Fibroblast of mammary gland (primary cell): ENCODE results near the gene NT5DC2.
"Not testable (repeated sequence)": the region's sequence is repeated elsewhere in the genome, so short reads cannot be mapped to it uniquely, and the experiment has no call there.

Experiments
- DNase-seq: peaks from one replicate; pipeline ENCODE4 v3.0.0-alpha.2; 2010; ENCODE audit warnings: low read depth
- H3K4me3 ChIP-seq: 2 replicates; pipeline ENCODE4 v1.5.1; 2011; ENCODE audit warnings: low read depth, mild to moderate bottlenecking, low read length, moderate library complexity; ENCODE audit not compliant: control insufficient read depth
- TF ChIP-seq, protein P1 (sequence below): conservative IDR thresholded peaks from 2 replicates; pipeline ENCODE4 v1.5.1; 2011; ENCODE audit warnings: low read depth, low read length, inconsistent platforms; ENCODE audit not compliant: control insufficient read depth, insufficient read depth

Gene NT5DC2

DNA sequence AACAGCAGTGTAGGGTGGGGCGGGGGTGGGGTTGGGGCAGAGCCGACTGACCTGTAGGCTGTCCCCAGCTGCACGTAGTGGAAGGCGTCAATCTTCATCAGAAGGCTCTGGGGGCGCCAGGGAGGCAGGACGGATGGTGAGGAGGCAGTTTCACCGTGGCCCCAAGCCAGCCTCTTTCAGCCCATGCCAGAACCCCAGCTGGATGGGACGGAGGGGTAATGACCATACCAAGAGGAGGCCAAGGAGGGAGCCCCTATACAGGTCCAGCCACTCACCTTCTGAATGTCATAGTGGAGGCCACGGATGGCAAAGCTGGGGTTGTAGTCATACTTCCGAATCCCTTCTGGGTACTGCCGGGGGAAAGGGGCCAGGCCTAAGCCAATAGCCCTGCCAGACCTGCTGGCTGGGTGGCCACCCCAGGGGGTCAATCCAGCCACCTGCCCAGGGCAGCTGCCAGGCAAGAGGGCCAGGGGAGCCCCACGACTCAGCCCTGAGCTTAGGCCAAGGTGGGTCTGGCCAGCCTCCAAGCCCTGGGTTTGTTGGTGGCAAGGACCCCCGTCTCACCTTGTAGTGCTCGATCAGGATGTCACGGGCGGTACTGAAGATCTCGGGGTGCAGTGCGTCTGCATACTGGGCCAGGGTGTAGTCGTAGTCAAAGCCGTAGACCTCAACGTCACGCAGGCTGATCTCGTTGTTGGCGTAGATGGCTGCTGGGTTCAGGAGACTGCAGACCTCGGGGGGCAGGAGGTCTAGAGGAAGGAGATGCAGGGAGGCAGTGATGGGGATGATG lies 4.9 kb downstream of the NT5DC2 start:
- H3K4me3 ChIP-seq, result no peak overlapping the region
- no peak for DNase-seq
- TF ChIP-seq, protein P1, sequence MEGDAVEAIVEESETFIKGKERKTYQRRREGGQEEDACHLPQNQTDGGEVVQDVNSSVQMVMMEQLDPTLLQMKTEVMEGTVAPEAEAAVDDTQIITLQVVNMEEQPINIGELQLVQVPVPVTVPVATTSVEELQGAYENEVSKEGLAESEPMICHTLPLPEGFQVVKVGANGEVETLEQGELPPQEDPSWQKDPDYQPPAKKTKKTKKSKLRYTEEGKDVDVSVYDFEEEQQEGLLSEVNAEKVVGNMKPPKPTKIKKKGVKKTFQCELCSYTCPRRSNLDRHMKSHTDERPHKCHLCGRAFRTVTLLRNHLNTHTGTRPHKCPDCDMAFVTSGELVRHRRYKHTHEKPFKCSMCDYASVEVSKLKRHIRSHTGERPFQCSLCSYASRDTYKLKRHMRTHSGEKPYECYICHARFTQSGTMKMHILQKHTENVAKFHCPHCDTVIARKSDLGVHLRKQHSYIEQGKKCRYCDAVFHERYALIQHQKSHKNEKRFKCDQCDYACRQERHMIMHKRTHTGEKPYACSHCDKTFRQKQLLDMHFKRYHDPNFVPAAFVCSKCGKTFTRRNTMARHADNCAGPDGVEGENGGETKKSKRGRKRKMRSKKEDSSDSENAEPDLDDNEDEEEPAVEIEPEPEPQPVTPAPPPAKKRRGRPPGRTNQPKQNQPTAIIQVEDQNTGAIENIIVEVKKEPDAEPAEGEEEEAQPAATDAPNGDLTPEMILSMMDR, result no peak

DNA sequence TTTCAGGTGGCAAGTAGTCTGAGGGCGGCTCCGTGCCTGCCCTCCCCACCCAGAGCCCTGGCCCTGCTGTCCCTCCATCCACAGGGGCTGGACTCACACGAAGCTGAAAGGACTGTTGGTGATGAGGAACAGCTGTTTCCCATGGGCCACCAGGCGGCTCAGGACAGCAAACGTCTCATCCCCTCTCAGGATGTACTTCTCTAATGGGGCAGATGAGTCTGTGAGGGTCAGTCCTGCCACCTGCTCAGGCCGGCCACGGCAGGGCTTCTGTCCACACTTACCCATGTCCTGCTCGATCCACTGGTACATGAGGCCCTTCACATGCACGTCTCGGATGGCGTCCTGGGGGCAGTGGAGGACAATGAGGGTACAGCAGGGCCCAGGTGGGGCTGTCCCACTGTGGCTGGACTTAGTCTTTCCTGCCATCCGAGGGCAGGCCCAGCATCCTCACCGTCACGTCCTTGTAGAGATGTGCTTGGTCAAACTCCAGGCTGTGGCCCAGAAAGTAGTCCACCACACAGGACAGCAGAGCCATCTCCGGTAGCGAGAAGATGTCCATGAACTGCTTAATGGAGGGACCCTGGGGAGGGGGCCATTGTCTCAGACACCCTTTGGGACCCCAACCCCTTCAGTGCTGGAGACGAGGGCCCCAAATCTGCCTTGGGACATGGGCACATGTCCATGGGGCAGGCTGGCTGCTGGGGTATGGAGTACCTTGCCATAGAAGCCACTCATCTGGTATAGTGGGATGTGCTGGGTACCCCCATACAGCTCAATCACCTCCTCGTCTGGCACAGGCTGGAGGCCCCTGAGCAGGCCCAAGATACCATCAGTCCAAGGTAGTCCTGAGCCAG lies 5.7 kb downstream of the NT5DC2 start:
- TF ChIP-seq, protein P1, result no peak
- DNase-seq, result no peak
- no peak overlapping the region for H3K4me3 ChIP-seq

DNA sequence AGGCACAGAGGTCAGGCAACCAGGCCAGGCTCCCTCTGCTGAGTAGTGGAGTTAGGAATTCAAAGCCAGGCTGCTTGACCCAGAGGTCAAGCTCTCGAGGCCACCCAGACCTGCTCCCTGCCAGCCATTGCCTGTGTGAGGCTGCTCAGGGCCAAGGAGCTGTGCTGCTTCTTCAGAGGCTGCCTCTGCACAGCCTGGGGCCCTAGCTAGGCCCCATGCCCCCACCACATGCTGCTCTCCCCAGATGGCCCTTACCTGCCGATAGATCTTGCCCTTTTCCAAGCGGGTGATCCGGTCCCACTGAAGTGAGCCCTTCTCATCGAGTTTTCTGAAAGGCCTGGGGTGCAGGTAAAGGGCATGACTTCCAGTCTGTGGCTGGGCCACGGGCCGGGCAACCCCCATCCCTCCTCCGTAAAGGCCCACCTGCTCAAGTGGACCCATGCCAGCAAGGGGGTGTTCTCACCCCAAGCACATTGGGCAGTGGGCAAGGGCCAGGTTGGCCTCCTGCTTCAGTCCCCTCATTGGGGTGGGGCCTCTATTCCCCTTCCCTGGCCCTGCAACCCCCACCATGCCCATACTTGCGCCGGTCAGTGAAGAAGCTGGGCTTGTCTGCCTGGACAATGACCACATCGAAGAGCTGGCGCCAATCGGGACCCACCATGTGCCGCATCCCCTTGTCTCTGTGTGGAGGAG lies 6.5 kb downstream of the NT5DC2 start:
- no peak overlapping the region for H3K4me3 ChIP-seq
- DNase-seq, result no peak
- TF ChIP-seq, protein P1, result no peak

DNA sequence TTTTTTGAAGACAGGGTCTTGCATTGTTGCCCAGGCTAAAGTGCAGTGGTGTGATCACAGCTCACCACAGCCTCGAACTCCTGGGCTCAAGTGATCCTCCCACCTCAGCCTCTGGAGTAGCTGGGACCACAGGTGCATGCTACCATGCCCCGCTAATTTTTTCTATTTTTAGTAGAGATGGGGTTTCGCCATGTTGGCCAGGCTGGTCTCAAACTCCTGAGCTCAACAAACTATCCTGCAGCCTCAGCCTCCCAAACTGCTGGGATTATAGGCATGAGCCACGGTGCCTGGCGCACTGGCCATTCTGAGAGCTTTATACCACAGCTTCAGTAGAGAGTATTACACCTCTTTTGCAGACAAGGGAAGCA lies 7.0 kb downstream of the NT5DC2 start:
- not testable (repeated sequence) for DNase-seq, H3K4me3 ChIP-seq

DNA sequence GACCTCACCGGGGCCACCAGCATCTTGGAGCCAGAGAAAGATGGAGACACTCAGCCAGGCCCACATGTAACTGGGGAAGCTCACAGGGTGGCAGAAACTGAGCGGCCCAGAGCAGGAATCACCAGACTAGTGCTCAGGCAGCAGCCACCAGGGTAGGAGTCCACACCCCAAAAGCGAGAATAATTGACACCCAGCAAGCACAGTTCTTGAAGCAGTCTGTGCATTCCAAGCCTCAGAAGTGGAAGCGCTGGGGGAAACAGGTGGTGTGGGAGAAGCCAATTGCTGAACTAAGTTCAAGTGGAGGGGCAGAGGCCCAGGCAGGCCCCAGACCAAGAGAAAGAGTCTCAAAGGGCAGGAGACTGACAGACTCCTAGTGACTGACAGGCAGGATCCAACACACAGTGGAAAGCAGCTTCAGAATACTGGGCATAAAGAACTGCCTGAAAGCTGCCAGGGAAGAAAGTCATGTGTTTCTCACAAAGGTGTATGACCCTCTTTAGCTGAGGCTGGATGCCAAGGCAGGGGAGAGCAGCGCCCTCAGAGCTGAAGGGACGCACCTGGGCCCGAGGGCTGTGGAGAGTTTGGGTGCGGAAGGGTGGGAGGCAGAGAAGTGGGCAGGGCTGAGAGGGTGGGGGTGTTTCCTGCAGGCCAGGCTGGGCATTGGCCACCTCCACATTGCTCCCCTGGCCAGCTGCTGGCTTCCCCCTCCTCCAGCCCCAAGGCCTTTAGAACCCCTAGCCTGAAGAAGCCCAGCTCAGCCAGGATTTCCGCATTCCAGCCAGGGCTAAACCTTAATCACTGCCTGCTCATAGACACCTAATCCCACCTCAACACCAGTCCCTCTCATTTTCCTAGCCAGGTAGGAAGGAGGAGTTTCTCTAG lies 7.7 kb downstream of the NT5DC2 start:
- no peak overlapping the region for H3K4me3 ChIP-seq
- TF ChIP-seq, protein P1, result no peak
- DNase-seq, result no peak

DNA sequence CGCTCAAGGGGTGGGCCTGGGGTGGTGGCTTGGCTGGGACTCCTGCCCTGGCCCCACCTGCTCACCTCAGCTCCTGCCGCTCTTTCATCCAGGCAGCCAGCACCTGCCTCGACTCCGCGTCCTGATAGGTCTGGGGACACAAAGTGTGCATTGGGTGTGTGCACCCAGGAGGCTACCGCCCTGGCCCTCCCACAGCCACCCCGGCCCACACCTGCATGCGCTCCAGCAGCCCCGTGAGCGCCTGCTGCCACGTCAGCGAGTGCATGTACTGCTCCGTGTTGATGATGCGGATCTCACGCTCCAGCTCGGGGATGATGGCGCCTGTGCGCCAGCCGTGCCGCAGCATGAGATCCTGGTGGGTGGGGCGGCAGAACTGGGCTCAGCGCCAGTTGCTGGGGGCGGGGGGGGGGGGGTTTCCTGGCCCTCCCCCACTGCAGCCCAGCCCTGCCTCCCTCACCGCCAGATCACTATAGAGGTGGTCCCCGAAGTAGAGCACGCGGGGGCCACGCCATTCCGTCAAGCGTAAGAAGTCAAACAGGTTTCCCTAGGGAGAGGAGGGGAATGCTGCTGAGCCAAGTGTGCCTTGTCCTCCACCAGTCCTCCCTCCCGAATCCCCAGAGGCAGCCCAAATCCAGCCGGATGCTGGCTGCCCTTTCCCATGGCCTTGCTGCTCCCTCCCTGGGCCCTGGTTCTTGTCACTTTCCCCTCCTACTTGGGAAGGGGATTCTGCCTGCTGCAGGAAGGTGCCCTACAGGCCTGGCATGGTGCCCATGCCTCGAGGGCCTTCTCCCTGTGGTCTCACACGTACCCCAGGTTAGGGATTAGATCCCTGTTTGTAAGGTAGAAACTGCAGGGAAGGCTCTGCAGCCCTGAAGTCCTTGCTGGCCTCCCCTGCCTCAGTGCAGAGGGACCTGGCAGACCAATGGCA lies 8.6 kb downstream of the NT5DC2 start:
- DNase-seq, result no peak
- TF ChIP-seq, protein P1, result no peak

More for the DNA sequence above, 8.6 kb downstream of the NT5DC2 start:
- no peak overlapping the region for H3K4me3 ChIP-seq
